K562 (cell line): ENCODE data around the gene RCE1. TPM values are rescaled to one million over a fixed set of nuclear protein-coding genes. Genes with fewer than 3 reads are reported as not detected.

ENCODE experiments used
- ATAC-seq: fragments of 200-7000 bp; cut with Tn5 transposase; 3 replicates; pipeline ENCODE4 v1.9.1; 2020; ENCODE audit warnings: moderate library complexity
- BruUV-seq: library from RNA; stranded (reverse); fragments of 400-500 nt; replicated peaks from 2 replicates; lab custom pipeline; 2021; lab: Mats Ljungman, UMichigan
- CTCF ChIA-PET: fragments of 300-600 bp; formaldehyde crosslinking; extraction: SDS; loops from one replicate; lab custom pipeline; 2021; ENCODE audit warnings: low intra/inter-chr PET ratio; lab: Yijun Ruan, JAX
- POLR2A ChIA-PET: fragments of 300-600, 350-650 bp; sonication (Branson Sonifier 250); formaldehyde crosslinking; extraction: SDS; loops from one replicate; lab custom pipeline; 2021; ENCODE audit warnings: antibody characterized with exemption, inconsistent platforms; lab: Yijun Ruan, JAX
- DNase-seq, 4 experiments: peaks; one replicate each; pipeline versions ENCODE4 v3.0.0 to v3.0.0-alpha.2; 2011 to 2018; ENCODE audit warnings: low spot score in 3 of 4, mixed read lengths in 3 of 4; ENCODE audit errors: extremely low read depth in 1 of 4
- FAIRE-seq: peaks from 2 replicates; lab custom pipeline; 2011; peaks lifted over from hg19 to GRCh38; lab: Jason Lieb, UNC
- H2AFZ ChIP-seq: 2 replicates; pipeline ENCODE4 v1.6.0; 2011; ENCODE audit warnings: low read depth, low read length, control low read depth, inconsistent platforms
- H3K27ac ChIP-seq: fragments of 200-600 bp; 3 replicates; pipeline ENCODE4 v1.8.0; 2011; ENCODE audit warnings: low read depth, mild to moderate bottlenecking, control low read depth, inconsistent platforms, low read length, moderate library complexity, mixed read lengths; ENCODE audit errors: extremely low read depth
- H3K27me3 ChIP-seq, 2 experiments: fragments of 300-600 bp in 1 of 2; 2 replicates in 1 of 2; 3 replicates in 1 of 2; pipeline versions ENCODE4 v1.6.0 to v1.8.0; 2011; ENCODE audit warnings: inconsistent platforms in 2 of 2, low read length in 2 of 2, mild to moderate bottlenecking in 1 of 2, mixed read lengths in 1 of 2, moderate library complexity in 1 of 2; ENCODE audit not compliant: control insufficient read depth in 2 of 2, insufficient read depth in 2 of 2
- H3K36me3 ChIP-seq: fragments of 300-600 bp; 3 replicates; pipeline ENCODE4 v1.8.0; 2011; ENCODE audit warnings: mild to moderate bottlenecking, low read length, inconsistent platforms; ENCODE audit not compliant: control insufficient read depth, insufficient read depth
- H3K4me1 ChIP-seq, 2 experiments: fragments of 200-600 bp in 1 of 2; replicated peaks in 1 of 2; 2 replicates in 1 of 2; 3 replicates in 1 of 2; pipeline versions ENCODE4 v1.5.1 to v1.8.0; 2011; ENCODE audit warnings: inconsistent platforms in 2 of 2, low read length in 2 of 2, mild to moderate bottlenecking in 1 of 2, mixed read lengths in 1 of 2, moderate library complexity in 1 of 2; ENCODE audit not compliant: control insufficient read depth in 2 of 2, insufficient read depth in 2 of 2
- H3K4me2 ChIP-seq: 2 replicates; pipeline ENCODE4 v1.6.1; 2011; ENCODE audit warnings: low read length, control low read depth, inconsistent platforms, mixed read lengths; ENCODE audit not compliant: insufficient read depth
- H3K4me3 ChIP-seq: fragments of 200-600 bp; sonication (generic), shearing (Covaris generic); 2 replicates; pipeline ENCODE4 v1.5.1; 2016; ENCODE audit warnings: control low read depth, inconsistent platforms
- H3K79me2 ChIP-seq: fragments of 200-600 bp; 3 replicates; pipeline ENCODE4 v1.8.0; 2011; ENCODE audit warnings: low read length, inconsistent platforms; ENCODE audit not compliant: control insufficient read depth, insufficient read depth
- H3K9ac ChIP-seq, 2 experiments: 2 replicates each; pipeline versions ENCODE4 v1.6.0 to v1.6.1; 2011; ENCODE audit warnings: low read depth in 2 of 2, low read length in 2 of 2, control low read depth in 1 of 2, inconsistent platforms in 1 of 2, mild to moderate bottlenecking in 1 of 2, mixed read lengths in 1 of 2; ENCODE audit not compliant: insufficient read depth in 1 of 2
- H3K9me1 ChIP-seq: one replicate; pipeline ENCODE4 v1.6.0; 2011; ENCODE audit warnings: inconsistent platforms, mild to moderate bottlenecking, low read length, moderate library complexity; ENCODE audit not compliant: control insufficient read depth, insufficient read depth
- H3K9me3 ChIP-seq: replicated peaks from 2 replicates; pipeline ENCODE4 v1.5.1; 2011; ENCODE audit warnings: low read depth, low read length, inconsistent platforms; ENCODE audit not compliant: control insufficient read depth, insufficient read depth
- H4K20me1 ChIP-seq: replicated peaks from 2 replicates; pipeline ENCODE4 v1.6.1; 2011; ENCODE audit warnings: low read length, inconsistent platforms, mixed read lengths; ENCODE audit not compliant: control insufficient read depth, insufficient read depth
- HOXB6 ChIP-seq: fragments of 250-450 bp; sonication (Bioruptor Pico); IDR thresholded peaks from 2 replicates; pipeline ENCODE4 v1.5.1; 2022; ENCODE audit warnings: mild to moderate bottlenecking, borderline replicate concordance
- NFIX ChIP-seq: fragments of 250-450 bp; sonication (Bioruptor Pico); IDR thresholded peaks from 2 replicates; pipeline ENCODE4 v1.4.0; 2020; ENCODE audit warnings: low read depth, mild to moderate bottlenecking, moderate library complexity
- NFYB ChIP-seq: IDR thresholded peaks from 2 replicates; pipeline ENCODE4 v1.6.1; 2011; ENCODE audit warnings: mild to moderate bottlenecking, moderate library complexity; ENCODE audit not compliant: insufficient read length; ENCODE audit errors: extremely low read depth
- OTX1 ChIP-seq: fragments of 450-650 bp; formaldehyde crosslinking; IDR thresholded peaks from 2 replicates; pipeline ENCODE4 v1.4.0; 2022; ENCODE audit warnings: mild to moderate bottlenecking
- PCBP1 ChIP-seq: fragments of 200-400 bp; formaldehyde crosslinking; IDR thresholded peaks from 2 replicates; pipeline ENCODE4 v1.6.1; 2018; ENCODE audit warnings: mild to moderate bottlenecking, low read depth, low read length; ENCODE audit not compliant: poor library complexity, severe bottlenecking
- POLR2A ChIP-seq: fragments of 450-650 bp; conservative IDR thresholded peaks from 2 replicates; pipeline ENCODE4 v1.6.1; 2016
- POLR2G ChIP-seq: fragments of 200-400 bp; formaldehyde crosslinking; IDR thresholded peaks from 2 replicates; pipeline ENCODE4 v1.6.1; 2017; ENCODE audit warnings: low read depth, mild to moderate bottlenecking, antibody characterized with exemption, low read length, moderate library complexity
- RFX1 ChIP-seq: fragments of 450-650 bp; IDR thresholded peaks from 2 replicates; pipeline ENCODE4 v1.6.1; 2016; ENCODE audit warnings: mild to moderate bottlenecking, moderate library complexity
- SNRNP70 ChIP-seq: fragments of 200-400 bp; formaldehyde crosslinking; optimal IDR thresholded peaks from 2 replicates; pipeline ENCODE3; 2017; ENCODE audit warnings: low read depth, low read length
- TAL1 ChIP-seq: fragments of 450-650 bp; IDR thresholded peaks from 2 replicates; pipeline ENCODE4 v1.6.1; 2016; ENCODE audit warnings: mild to moderate bottlenecking
- WHSC1 ChIP-seq: IDR thresholded peaks from one replicate; pipeline ENCODE4 v1.6.1; 2012; ENCODE audit warnings: low read length, control low read depth, inconsistent platforms
- ZBTB17 ChIP-seq: fragments of 450-650 bp; formaldehyde crosslinking; IDR thresholded peaks from 2 replicates; pipeline ENCODE4 v1.4.0; 2020; ENCODE audit warnings: mild to moderate bottlenecking
- ZNF384 ChIP-seq: IDR thresholded peaks from 2 replicates; pipeline ENCODE4 v1.6.1; 2012; ENCODE audit warnings: low read depth, low read length, improper control_type of control experiment
- ZNF444 ChIP-seq: fragments of 250-450 bp; sonication (Bioruptor Pico); IDR thresholded peaks from 2 replicates; pipeline ENCODE4 v1.4.0; 2020; ENCODE audit warnings: mild to moderate bottlenecking, moderate library complexity
- WGBS: fragments of 100-300 bp; shearing (Covaris generic); methylation state at CpG from one replicate; pipeline ENCODE4 v1.1.6; 2016; ENCODE audit warnings: low coverage, mixed read lengths; ENCODE audit not compliant: insufficient coverage; ENCODE audit errors: missing lambda C conversion rate; 5-methylcytosine and 5-hydroxymethylcytosine counted together
- in situ Hi-C: fragments of 300-500 bp; cut with MboI; formaldehyde crosslinking; loops from 4 replicates; pipeline ENCODE4 v1.15.0; 2018; ENCODE audit warnings: inconsistent platforms, mixed read lengths
- intact Hi-C: fragments of 100-400 bp; cut with micrococcal nuclease; formaldehyde crosslinking; loops from 2 replicates; pipeline ENCODE4 v1.14.2; 2022
- polyA plus RNA-seq, 8 experiments: library from polyadenylated mRNA; depleted of rRNA in 4 of 8; stranded (reverse) in 5 of 8; unstranded in 3 of 8; fragments of >200 nt; fragmentation: Nextera tagmentation in 2 of 8; fragmentation: Illumina TruSeq in 1 of 8; extraction: Ambion mirVana in 2 of 8; extraction: Trizol in 1 of 8; gene quantifications; 2 replicates each; pipeline versions ENCODE4 v1.2.1 to v1.2.3, GENCODE V29; 2011 to 2014; ENCODE audit warnings: inconsistent platforms in 1 of 8, missing spikeins in 1 of 8
- total RNA-seq, 7 experiments: library from RNA; depleted of rRNA in 6 of 7; stranded (reverse); fragments of >200 nt in 6 of 7; fragmentation: Illumina TruSeq in 2 of 7; extraction: Trizol in 2 of 7; gene quantifications; 2 replicates each; pipeline versions ENCODE4 v1.2.1 to v1.2.3, GENCODE V29; 2011 to 2021; ENCODE audit warnings: low replicate concordance in 1 of 7
- TF ChIP-seq, protein P1 (sequence below), 2 experiments: fragments of 450-650 bp in 1 of 2; sonication (generic) in 1 of 2; formaldehyde crosslinking; conservative IDR thresholded peaks; 2 replicates each; pipeline versions ENCODE4 v1.4.0 to v1.8.1; 2020 to 2022; ENCODE audit warnings: mild to moderate bottlenecking in 1 of 2, missing genetic modification reagents in 1 of 2
- TF ChIP-seq, protein P2 (sequence below): IDR thresholded peaks from 2 replicates; pipeline ENCODE4 v1.6.1; 2012; ENCODE audit warnings: low read depth, low read length, improper control_type of control experiment, borderline replicate concordance
- TF ChIP-seq, protein P3 (sequence below): fragments of 250-450 bp; sonication (Bioruptor Pico); IDR thresholded peaks from 2 replicates; pipeline ENCODE4 v1.8.0; 2022; ENCODE audit warnings: inconsistent platforms

Gene RCE1
- total and polyA plus RNA-seq, 9 of the 15 experiments (the other 6 are each of a cell fraction or from before 2014, with no cell fraction given) = 0.75 to 41.5 (median 15.1) TPM

DNA sequence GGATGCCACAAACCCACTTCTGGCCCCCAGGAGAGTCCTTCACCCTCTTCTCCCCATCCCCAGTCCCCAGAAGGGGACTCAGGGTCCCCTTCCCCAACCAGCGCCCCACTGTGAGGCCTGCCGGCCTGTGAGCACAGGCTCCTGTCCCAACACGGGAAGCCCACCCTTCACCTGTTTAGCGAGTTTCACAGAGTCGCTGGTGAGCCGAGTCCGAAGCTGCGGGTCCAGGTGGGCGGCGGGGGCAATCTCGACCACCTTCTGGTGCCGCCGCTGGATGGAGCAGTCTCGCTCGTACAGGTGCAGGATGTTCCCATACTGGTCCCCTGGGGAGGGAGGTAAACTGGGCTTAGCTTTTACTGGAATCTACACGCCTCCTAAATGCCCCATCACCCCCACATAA lies 26.9 kb downstream of the RCE1 start:
- Histone ChIP-seq H2AFZ (no peak overlapping the region), H3K27ac (no peak overlapping the region), H3K4me1 (peaks cover 10 to 52% of the 10 kb centered on the region in 2 experiments; a peak in 4 of 5 replicates), H3K36me3 (peaks cover 20% of the 10 kb centered on the region; the same call in 2 of the 3 replicates), H3K27me3 (no peaks in the 10 kb centered on the region), H3K9me1 (no peaks in the 10 kb centered on the region), H3K4me3 (no peak overlapping the region), H3K4me2 (no peak overlapping the region), H3K9me3 (no peaks in the 10 kb centered on the region), H4K20me1 (no peaks in the 10 kb centered on the region), H3K79me2 (no peaks in the 10 kb centered on the region), H3K9ac (0 out of 4 replicates have a peak overlapping the region, but pooled peaks of 1 of the 2 experiments have one; percentile 0)
- in situ Hi-C loops = no loop called here
- BruUV-seq = no TSS peak
- no peak for FAIRE-seq
- no peak for ATAC-seq
- WGBS = 92% methylated on average over 14 of the region's 16 CpGs
- intact Hi-C loops = no loop called here
- DNase-seq = no peak
- no peak for TF ChIP-seq ZNF444 (CRISPR knock-in tag)
- TF ChIP-seq TAL1 = no peak
- TF ChIP-seq POLR2G = no peak
- TF ChIP-seq SNRNP70 = no peak
- TF ChIP-seq OTX1 (CRISPR knock-in tag) = no peak
- no peak for TF ChIP-seq NFYB
- no peak for TF ChIP-seq RFX1
- TF ChIP-seq, protein P1, sequence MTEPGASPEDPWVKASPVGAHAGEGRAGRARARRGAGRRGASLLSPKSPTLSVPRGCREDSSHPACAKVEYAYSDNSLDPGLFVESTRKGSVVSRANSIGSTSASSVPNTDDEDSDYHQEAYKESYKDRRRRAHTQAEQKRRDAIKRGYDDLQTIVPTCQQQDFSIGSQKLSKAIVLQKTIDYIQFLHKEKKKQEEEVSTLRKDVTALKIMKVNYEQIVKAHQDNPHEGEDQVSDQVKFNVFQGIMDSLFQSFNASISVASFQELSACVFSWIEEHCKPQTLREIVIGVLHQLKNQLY (CRISPR knock-in tag; conservative IDR thresholded peaks at IDR 0.05) = no peak
- no peak for TF ChIP-seq NFIX (CRISPR knock-in tag)
- no peak for TF ChIP-seq ZBTB17
- TF ChIP-seq, protein P2, sequence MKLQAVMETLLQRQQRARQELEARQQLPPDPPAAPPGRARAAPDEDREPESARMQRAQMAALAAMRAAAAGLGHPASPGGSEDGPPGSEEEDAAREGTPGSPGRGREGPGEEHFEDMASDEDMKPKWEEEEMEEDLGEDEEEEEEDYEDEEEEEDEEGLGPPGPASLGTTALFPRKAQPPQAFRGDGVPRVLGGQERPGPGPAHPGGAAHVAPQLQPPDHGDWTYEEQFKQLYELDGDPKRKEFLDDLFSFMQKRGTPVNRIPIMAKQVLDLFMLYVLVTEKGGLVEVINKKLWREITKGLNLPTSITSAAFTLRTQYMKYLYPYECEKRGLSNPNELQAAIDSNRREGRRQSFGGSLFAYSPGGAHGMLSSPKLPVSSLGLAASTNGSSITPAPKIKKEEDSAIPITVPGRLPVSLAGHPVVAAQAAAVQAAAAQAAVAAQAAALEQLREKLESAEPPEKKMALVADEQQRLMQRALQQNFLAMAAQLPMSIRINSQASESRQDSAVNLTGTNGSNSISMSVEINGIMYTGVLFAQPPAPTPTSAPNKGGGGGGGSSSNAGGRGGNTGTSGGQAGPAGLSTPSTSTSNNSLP = no peak
- no peak for TF ChIP-seq HOXB6
- TF ChIP-seq PCBP1 = no peak
- no peak for TF ChIP-seq ZNF384
- no peak for TF ChIP-seq WHSC1
- no peak for TF ChIP-seq POLR2A
- TF ChIP-seq, protein P3, sequence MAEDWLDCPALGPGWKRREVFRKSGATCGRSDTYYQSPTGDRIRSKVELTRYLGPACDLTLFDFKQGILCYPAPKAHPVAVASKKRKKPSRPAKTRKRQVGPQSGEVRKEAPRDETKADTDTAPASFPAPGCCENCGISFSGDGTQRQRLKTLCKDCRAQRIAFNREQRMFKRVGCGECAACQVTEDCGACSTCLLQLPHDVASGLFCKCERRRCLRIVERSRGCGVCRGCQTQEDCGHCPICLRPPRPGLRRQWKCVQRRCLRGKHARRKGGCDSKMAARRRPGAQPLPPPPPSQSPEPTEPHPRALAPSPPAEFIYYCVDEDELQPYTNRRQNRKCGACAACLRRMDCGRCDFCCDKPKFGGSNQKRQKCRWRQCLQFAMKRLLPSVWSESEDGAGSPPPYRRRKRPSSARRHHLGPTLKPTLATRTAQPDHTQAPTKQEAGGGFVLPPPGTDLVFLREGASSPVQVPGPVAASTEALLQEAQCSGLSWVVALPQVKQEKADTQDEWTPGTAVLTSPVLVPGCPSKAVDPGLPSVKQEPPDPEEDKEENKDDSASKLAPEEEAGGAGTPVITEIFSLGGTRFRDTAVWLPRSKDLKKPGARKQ (CRISPR knock-in tag) = no peak
- ChIA-PET CTCF (no interaction called here), POLR2A (interaction anchor here (0.6 to 1.0 kb wide), 7 partner anchors 12 to 523 kb away, joined by 3 to 4 read pairs (median 3); partner anchors contain the start of gene B4GAT1)
